ENCODE measurements around the gene PIGO. TPM values are rescaled to one million over a fixed set of nuclear protein-coding genes. Genes with fewer than 3 reads are reported as not detected.

Gene PIGO
- total and polyA plus RNA-seq, 2 of the 8 experiments (the other 6 are each of a cell fraction or from before 2014, with no cell fraction given) = 20.5 to 31.3 TPM

GRCh38 chr9:35091536-35091935 lies 4.9 kb downstream of the PIGO start:
- no peak overlapping the region for H2BK5ac ChIP-seq (ENCODE audit: low read depth, low read length)
- H3K23me2 ChIP-seq (ENCODE audit: low read depth, low read length) = peaks cover 5% of the 10 kb centered on the region; the same call in 1 of the 2 replicates
- H3K9me3 ChIP-seq (ENCODE audit: insufficient read depth in 2 of 2, low read depth in 1 of 2, low read length in 1 of 2) = no peaks in the 10 kb centered on the region
- H4K5ac ChIP-seq (ENCODE audit: insufficient read length, low read depth, low read length) = no peak overlapping the region
- H2BK20ac ChIP-seq (ENCODE audit: low read length) = no peak overlapping the region
- H2AFZ ChIP-seq (ENCODE audit: low read length) = no peak overlapping the region
- H3K9ac ChIP-seq (replicated peaks in 1 of 4; ENCODE audit: extremely low read depth in 1 of 4, low read depth in 3 of 4, low read length in 3 of 4) = no peak overlapping the region
- CTCF ChIA-PET (ENCODE audit: partially characterized antibody) = interaction anchor here (0.5 to 3.5 kb wide), 7 partner anchors 8 to 332 kb away, joined by 3 to 21 read pairs (median 3); partner anchors contain the start of genes FANCG and VCP
- FAIRE-seq (no peak), DNase-seq (ENCODE audit: low read depth in 1 of 2, low spot score in 2 of 2) (no peak)
- no peak overlapping the region for H2BK120ac ChIP-seq (replicated peaks; ENCODE audit: low read depth, low read length)
- no peak overlapping the region for H3K23ac ChIP-seq (ENCODE audit: insufficient read length)
- H3K56ac ChIP-seq (replicated peaks; ENCODE audit: insufficient read length, low read depth, low read length) = no peak overlapping the region
- no peak overlapping the region for H3K18ac ChIP-seq (ENCODE audit: extremely low read depth, low read length)
- H3K36me3 ChIP-seq (ENCODE audit: control insufficient read depth in 2 of 4, insufficient read depth in 4 of 4, low read length in 3 of 4) = peaks cover 7 to 29% (median 22%) of the 10 kb centered on the region in 4 experiments; a peak in 7 of 8 replicates
- H3K27ac ChIP-seq (ENCODE audit: low read depth, low read length) = no peak overlapping the region
- no peaks in the 10 kb centered on the region for H4K20me1 ChIP-seq (replicated peaks in 1 of 2; ENCODE audit: control insufficient read depth in 1 of 2, insufficient read depth in 2 of 2, low read length in 2 of 2)
- POLR2A ChIA-PET (ENCODE audit: partially characterized antibody) = interaction anchor here (1.2 to 17.4 kb wide), 4 partner anchors 11 to 207 kb away, joined by 3 to 440 read pairs (median 14); partner anchors contain the start of genes FANCG, STOML2 and VCP
- peaks cover 0 to 2% (median under 1%) of the 10 kb centered on the region in 4 experiments; a peak in 3 of 7 replicates for H3K4me1 ChIP-seq (replicated peaks in 1 of 4; ENCODE audit: control insufficient read depth in 3 of 4, insufficient read depth in 4 of 4, low read length in 3 of 4)
- no peaks in the 10 kb centered on the region for H3K27me3 ChIP-seq (replicated peaks in 1 of 4; ENCODE audit: control insufficient read depth in 3 of 4, extremely low read depth in 1 of 4, insufficient read depth in 3 of 4, low read length in 3 of 4)
- H4K91ac ChIP-seq (replicated peaks; ENCODE audit: insufficient read length, low read length) = no peak overlapping the region
- H2AK5ac ChIP-seq (ENCODE audit: low read depth, low read length) = no peak overlapping the region
- no peak overlapping the region for H3K4me2 ChIP-seq (ENCODE audit: insufficient read depth in 1 of 2, low read depth in 2 of 2, low read length in 2 of 2)
- 86% methylated on average over 15 of the region's 17 CpGs; no CpG with 5 or more reads in 1 of the 2 experiments for WGBS, 2 experiments (ENCODE audit: extremely low coverage in 1 of 2, insufficient coverage in 1 of 2, insufficient read length in 1 of 2, insufficient replicate concordance in 2 of 2, low coverage in 1 of 2, low lambda C conversion rate in 2 of 2, missing lambda C conversion rate in 1 of 2)
- no peaks in the 10 kb centered on the region; the same call in 1 of the 2 replicates for H3K79me1 ChIP-seq (ENCODE audit: low read depth, low read length)
- 0 out of 4 replicates have a peak, but pooled peaks cover 0 to 5% of the 10 kb centered on the region in 2 experiments for H3K79me2 ChIP-seq (ENCODE audit: control insufficient read depth in 1 of 2, insufficient read depth in 2 of 2, low read length in 2 of 2)
- H3K14ac ChIP-seq (ENCODE audit: insufficient read length) = no peak overlapping the region
- no peak overlapping the region for H3K4ac ChIP-seq (replicated peaks; ENCODE audit: insufficient read length, low read depth, low read length)
- H2BK12ac ChIP-seq (ENCODE audit: low read depth, low read length) = no peak overlapping the region
- no peak overlapping the region for H3K4me3 ChIP-seq (ENCODE audit: extremely low read depth in 1 of 4, insufficient read depth in 2 of 4, low read depth in 3 of 4, low read length in 4 of 4)
- no peak overlapping the region for H2BK15ac ChIP-seq (ENCODE audit: low read length)
- H4K8ac ChIP-seq (ENCODE audit: extremely low read depth, insufficient read depth, low read length) = no peak overlapping the region
- TF ChIP-seq POLR2AphosphoS5 (IDR thresholded peaks at IDR 0.05; ENCODE audit: low read depth, low read length) (no peak), HDAC6 (IDR thresholded peaks at IDR 0.05; ENCODE audit: low read depth, low read length) (no peak), SIRT6 (IDR thresholded peaks at IDR 0.05; ENCODE audit: low read length) (no peak), SIN3A (conservative IDR thresholded peaks at IDR 0.05 in 1 of 2, IDR thresholded peaks at IDR 0.05 in 1 of 2; ENCODE audit: low read depth in 1 of 2, low read length in 2 of 2) (no peak), MAX (IDR thresholded peaks at IDR 0.05) (no peak), KDM4A (IDR thresholded peaks at IDR 0.05; ENCODE audit: low read depth, low read length, severe bottlenecking) (no peak)
